GM12878 (cell line): Measurements from ENCODE around the gene PATL2. TPM values are rescaled to one million over a fixed set of nuclear protein-coding genes. Genes with fewer than 3 reads are reported as not detected.

Experiments used
- BACH1 ChIP-seq: fragments of 450-650 bp; IDR thresholded peaks from 2 replicates; pipeline ENCODE4 v1.6.1; 2017; ENCODE audit warnings: mild to moderate bottlenecking, borderline replicate concordance
- NFIC ChIP-seq: IDR thresholded peaks from 2 replicates; pipeline ENCODE4 v1.6.1; 2012; ENCODE audit warnings: low read depth, mild to moderate bottlenecking, inconsistent platforms, low read length, moderate library complexity
- SIX5 ChIP-seq: IDR thresholded peaks from 2 replicates; pipeline ENCODE4 v1.6.1; 2011; ENCODE audit warnings: mild to moderate bottlenecking, low read depth, low read length, moderate library complexity; ENCODE audit not compliant: severe bottlenecking
- SKIL ChIP-seq: fragments of 450-650 bp; IDR thresholded peaks from 2 replicates; pipeline ENCODE4 v1.6.1; 2017; ENCODE audit warnings: mild to moderate bottlenecking, low read depth, inconsistent platforms; ENCODE audit not compliant: poor library complexity, severe bottlenecking
- SREBF2 ChIP-seq: IDR thresholded peaks from 2 replicates; pipeline ENCODE4 v1.6.1; 2012; ENCODE audit warnings: mild to moderate bottlenecking, low read length
- STAT1 ChIP-seq: fragments of 450-650 bp; conservative IDR thresholded peaks from 2 replicates; pipeline ENCODE4 v1.6.1; 2014; ENCODE audit warnings: antibody characterized with exemption, mild to moderate bottlenecking
- TBL1XR1 ChIP-seq: IDR thresholded peaks from 2 replicates; pipeline ENCODE4 v1.6.1; 2012; ENCODE audit warnings: low read depth, low read length, improper control_type of control experiment
- ZNF384 ChIP-seq: IDR thresholded peaks from 2 replicates; pipeline ENCODE4 v1.6.1; 2012; ENCODE audit warnings: low read depth, mild to moderate bottlenecking, low read length, improper control_type of control experiment, borderline replicate concordance
- ZNF592 ChIP-seq: fragments of 450-650 bp; IDR thresholded peaks from 2 replicates; pipeline ENCODE4 v1.6.1; 2017; ENCODE audit warnings: mild to moderate bottlenecking, moderate library complexity
- ZNF622 ChIP-seq: fragments of 450-650 bp; IDR thresholded peaks from 2 replicates; pipeline ENCODE4 v1.6.1; 2017; ENCODE audit warnings: mild to moderate bottlenecking, inconsistent platforms
- ZNF687 ChIP-seq: fragments of 450-650 bp; IDR thresholded peaks from 2 replicates; pipeline ENCODE4 v1.6.1; 2017; ENCODE audit warnings: mild to moderate bottlenecking, moderate library complexity
- polyA plus RNA-seq, 11 experiments: library from polyadenylated mRNA; depleted of rRNA in 4 of 11; unstranded in 6 of 11; stranded (reverse) in 5 of 11; fragments of >200 nt; fragmentation: Nextera tagmentation in 4 of 11; fragmentation: Illumina TruSeq in 1 of 11; extraction: Ambion mirVana in 4 of 11; extraction: Trizol in 1 of 11; gene quantifications; 1 replicate in 1 of 11; 2 replicates in 10 of 11; pipeline versions ENCODE4 v1.2.1 to v1.2.3, GENCODE V29; 2011 to 2016; ENCODE audit warnings: inconsistent platforms in 2 of 11, missing spikeins in 2 of 11, low read depth in 1 of 11
- total RNA-seq, 4 experiments: library from RNA; depleted of rRNA in 3 of 4; stranded (reverse); fragments of >200 nt in 3 of 4; fragmentation: Illumina TruSeq in 1 of 4; extraction: Trizol in 1 of 4; gene quantifications; 2 replicates each; pipeline versions ENCODE4 v1.2.1 to v1.2.3, GENCODE V29; 2013 to 2021
- TF ChIP-seq, protein P1 (sequence below): IDR thresholded peaks from 2 replicates; pipeline ENCODE4 v1.6.1; 2011; ENCODE audit warnings: low read depth, low read length, improper control_type of control experiment, borderline replicate concordance
- TF ChIP-seq, protein P2 (sequence below): IDR thresholded peaks from 2 replicates; pipeline ENCODE4 v1.6.1; 2011; ENCODE audit warnings: low read depth, mild to moderate bottlenecking, low read length, moderate library complexity, borderline replicate concordance; ENCODE audit errors: extremely low read depth

Gene PATL2
- total and polyA plus RNA-seq, 10 of the 15 experiments (the other 5 are each of a cell fraction or from before 2014, with no cell fraction given), result 4.2 to 16.2 (median 12.1) TPM

DNA sequence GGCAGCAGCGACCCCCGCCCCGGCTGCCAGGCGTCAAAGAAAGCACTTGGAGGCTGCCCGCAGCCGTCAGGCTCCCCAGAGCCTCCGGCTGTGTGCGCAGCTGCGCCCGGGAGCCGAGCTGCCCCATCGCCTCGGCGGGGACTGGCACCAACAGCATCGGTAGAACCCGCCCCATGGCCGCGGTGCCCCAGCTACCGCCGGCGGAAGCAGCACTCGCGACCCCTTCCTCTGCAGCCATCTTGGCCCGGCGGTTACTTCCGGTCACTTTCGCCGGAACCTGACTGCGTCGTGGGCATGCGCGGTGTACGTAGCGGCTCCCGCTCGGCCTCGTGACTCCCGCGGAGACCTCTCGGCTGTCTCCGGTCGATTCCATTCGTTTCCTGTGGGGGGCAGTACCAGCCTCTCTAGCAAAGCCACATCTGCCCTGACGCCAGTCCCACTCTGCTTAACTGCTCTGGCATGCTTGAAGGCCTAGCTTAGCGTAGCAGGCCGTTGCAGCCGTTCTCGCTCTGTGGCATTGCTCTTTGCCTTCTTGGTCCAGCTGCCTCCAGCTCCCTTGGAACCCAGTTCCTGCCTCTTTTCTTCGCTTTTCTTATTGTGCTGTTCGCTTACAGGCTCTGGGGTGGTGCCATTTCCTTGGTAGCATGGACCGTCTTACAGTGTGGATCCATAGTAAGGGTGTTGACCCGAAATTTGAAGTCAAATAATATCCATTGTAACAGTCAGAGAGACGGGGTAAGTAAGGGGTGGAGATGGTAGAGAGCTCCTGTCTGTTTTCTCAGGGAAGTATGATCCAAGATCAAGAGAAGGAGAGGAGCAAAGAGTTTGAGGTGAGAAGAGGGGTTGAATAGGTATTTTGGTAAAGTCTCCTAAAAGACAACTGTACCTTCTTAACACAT, 47.5 kb downstream of the PATL2 start, which contains the start of gene SPG11 (continued):
- TF ChIP-seq ZNF687 (peak; percentile 100), TBL1XR1 (0 out of 2 replicates have a peak, but pooled peaks have one; percentile 62), ZNF384 (0 out of 2 replicates have a peak, but pooled peaks have one; percentile 9), BACH1 (peak; percentile 82), SKIL (peak; percentile 34), ZNF622 (no peak), SIX5 (peak; percentile 15), ZNF592 (peak; percentile 90), STAT1 (no peak), SREBF2 (no peak), NFIC (no peak; the same call in 1 of the 2 replicates)
- TF ChIP-seq, protein P1, sequence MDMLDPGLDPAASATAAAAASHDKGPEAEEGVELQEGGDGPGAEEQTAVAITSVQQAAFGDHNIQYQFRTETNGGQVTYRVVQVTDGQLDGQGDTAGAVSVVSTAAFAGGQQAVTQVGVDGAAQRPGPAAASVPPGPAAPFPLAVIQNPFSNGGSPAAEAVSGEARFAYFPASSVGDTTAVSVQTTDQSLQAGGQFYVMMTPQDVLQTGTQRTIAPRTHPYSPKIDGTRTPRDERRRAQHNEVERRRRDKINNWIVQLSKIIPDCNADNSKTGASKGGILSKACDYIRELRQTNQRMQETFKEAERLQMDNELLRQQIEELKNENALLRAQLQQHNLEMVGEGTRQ, result peak; percentile 86
- TF ChIP-seq, protein P2, sequence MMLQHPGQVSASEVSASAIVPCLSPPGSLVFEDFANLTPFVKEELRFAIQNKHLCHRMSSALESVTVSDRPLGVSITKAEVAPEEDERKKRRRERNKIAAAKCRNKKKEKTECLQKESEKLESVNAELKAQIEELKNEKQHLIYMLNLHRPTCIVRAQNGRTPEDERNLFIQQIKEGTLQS, result peak; percentile 35; the same call in 1 of the 2 replicates
